Endothelial cell (in vitro differentiated cells): ENCODE results near the gene ING3. TPM values are rescaled to one million over a fixed set of nuclear protein-coding genes. Genes with fewer than 3 reads are reported as not detected.

Source experiments
- DNase-seq: peaks from one replicate; pipeline ENCODE4 v3.0.0; 2021; ENCODE audit warnings: low spot score
- H3K27ac Mint-ChIP-seq: one replicate; pipeline ENCODE4 v1.8.0; 2021; ENCODE audit warnings: mixed read lengths, inconsistent platforms; ENCODE audit not compliant: unreplicated experiment
- H3K27me3 Mint-ChIP-seq: one replicate; pipeline ENCODE4 v1.8.0; 2021; ENCODE audit warnings: mild to moderate bottlenecking, moderate library complexity, mixed read lengths, inconsistent platforms; ENCODE audit not compliant: unreplicated experiment
- H3K36me3 Mint-ChIP-seq: one replicate; pipeline ENCODE4 v1.8.0; 2021; ENCODE audit warnings: mild to moderate bottlenecking, low read depth, mixed read lengths, inconsistent platforms; ENCODE audit not compliant: unreplicated experiment
- H3K4me1 Mint-ChIP-seq: one replicate; pipeline ENCODE4 v1.8.0; 2021; ENCODE audit warnings: mild to moderate bottlenecking, mixed read lengths, inconsistent platforms; ENCODE audit not compliant: unreplicated experiment
- H3K4me3 Mint-ChIP-seq: one replicate; pipeline ENCODE4 v1.8.0; 2021; ENCODE audit warnings: mild to moderate bottlenecking, mixed read lengths, inconsistent platforms; ENCODE audit not compliant: unreplicated experiment
- H3K9me3 Mint-ChIP-seq: one replicate; pipeline ENCODE4 v1.8.0; 2021; ENCODE audit warnings: mixed read lengths, inconsistent platforms; ENCODE audit not compliant: unreplicated experiment
- CTCF ChIP-seq: fragments of 200-600 bp; sonication (generic); IDR thresholded peaks from one replicate; pipeline ENCODE4 v1.5.0; 2021; ENCODE audit warnings: antibody characterized with exemption; ENCODE audit not compliant: unreplicated experiment
- total RNA-seq: library from RNA; stranded (reverse); fragmentation: NEBNext Ultra II Directional; extraction: Animal tissue kit (Norgen Biotek cat#: 25700); gene quantifications from one replicate; pipeline ENCODE4 v1.2.1, GENCODE V29; 2021; ENCODE audit not compliant: unreplicated experiment

The ING3 gene
- total RNA-seq, 1 donor from 2014 or later = 15.6 TPM

- H3K36me3 Mint-ChIP-seq = no peaks in the 10 kb centered on the region
- H3K27me3 Mint-ChIP-seq = no peaks in the 10 kb centered on the region
- no peak for DNase-seq
- H3K9me3 Mint-ChIP-seq = no peaks in the 10 kb centered on the region
- H3K4me3 Mint-ChIP-seq = no peak overlapping the region
- no peak overlapping the region for H3K27ac Mint-ChIP-seq
- TF ChIP-seq CTCF = no peak
- peaks cover 8% of the 10 kb centered on the region for H3K4me1 Mint-ChIP-seq
These were observed 62.3 kb downstream of the ING3 start for GRCh38 chr7:121012919-121013318.

GRCh38 chr7:121015560-121015959 lies 65.0 kb downstream of the ING3 start:
- no peak for DNase-seq

GRCh38 chr7:121016966-121017365 lies 66.4 kb downstream of the ING3 start:
- Mint-ChIP-seq H3K4me1 (no peaks in the 10 kb centered on the region), H3K9me3 (no peaks in the 10 kb centered on the region), H3K27ac (no peak overlapping the region), H3K36me3 (no peaks in the 10 kb centered on the region), H3K27me3 (no peaks in the 10 kb centered on the region), H3K4me3 (no peak overlapping the region)
- no peak for TF ChIP-seq CTCF
- no peak for DNase-seq

More at GRCh38 chr7:121015560-121015959, 65.0 kb downstream of the ING3 start:
- no peak for TF ChIP-seq CTCF
- H3K27ac Mint-ChIP-seq = no peak overlapping the region
- no peaks in the 10 kb centered on the region for H3K4me1 Mint-ChIP-seq
- H3K36me3 Mint-ChIP-seq = no peaks in the 10 kb centered on the region
- no peaks in the 10 kb centered on the region for H3K9me3 Mint-ChIP-seq
- H3K4me3 Mint-ChIP-seq = no peak overlapping the region
- H3K27me3 Mint-ChIP-seq = no peaks in the 10 kb centered on the region

- no peak overlapping the region for H3K4me3 Mint-ChIP-seq
- no peaks in the 10 kb centered on the region for H3K36me3 Mint-ChIP-seq
- H3K27ac Mint-ChIP-seq = no peak overlapping the region
- no peak for DNase-seq
- H3K9me3 Mint-ChIP-seq = no peaks in the 10 kb centered on the region
- TF ChIP-seq CTCF = no peak
- H3K27me3 Mint-ChIP-seq = no peaks in the 10 kb centered on the region
- H3K4me1 Mint-ChIP-seq = no peaks in the 10 kb centered on the region
These were observed 67.0 kb downstream of the ING3 start for GRCh38 chr7:121017586-121017985.

- no peak for TF ChIP-seq CTCF
- no peaks in the 10 kb centered on the region for H3K4me1 Mint-ChIP-seq
- no peak overlapping the region for H3K27ac Mint-ChIP-seq
- no peaks in the 10 kb centered on the region for H3K36me3 Mint-ChIP-seq
- H3K4me3 Mint-ChIP-seq = no peak overlapping the region
- DNase-seq = no peak
- H3K9me3 Mint-ChIP-seq = no peaks in the 10 kb centered on the region
- H3K27me3 Mint-ChIP-seq = no peaks in the 10 kb centered on the region
These were observed 68.4 kb downstream of the ING3 start for GRCh38 chr7:121019018-121019417.
